Brain microvascular endothelial cell (primary cell): Measurements from ENCODE around the gene PDCD1.

ENCODE experiments used
- DNase-seq: peaks from one replicate; pipeline ENCODE4 v3.0.0-alpha.2; 2020
- H3K27ac ChIP-seq: fragments of 250-450 bp; sonication (Bioruptor Pico); 2 replicates; pipeline ENCODE4 v1.5.1; 2020; ENCODE audit warnings: mild to moderate bottlenecking, moderate library complexity
- H3K27me3 ChIP-seq: fragments of 250-450 bp; sonication (Bioruptor Pico); replicated peaks from 2 replicates; pipeline ENCODE4 v1.5.1; 2020; ENCODE audit warnings: mild to moderate bottlenecking
- H3K36me3 ChIP-seq: fragments of 250-450 bp; sonication (Bioruptor Pico); replicated peaks from 2 replicates; pipeline ENCODE4 v1.5.1; 2020; ENCODE audit warnings: mild to moderate bottlenecking
- H3K4me3 ChIP-seq: 2 replicates; pipeline ENCODE4 v1.5.1; 2011; ENCODE audit warnings: low read depth, mild to moderate bottlenecking, control low read depth, low read length, moderate library complexity
- CTCF ChIP-seq: IDR thresholded peaks from 2 replicates; pipeline ENCODE4 v1.5.1; 2011; ENCODE audit warnings: low read depth, mild to moderate bottlenecking, moderate library complexity, low read length, control low read depth, inconsistent platforms; ENCODE audit errors: missing control alignments
- in situ Hi-C: cut with HindIII; loops from 2 replicates; pipeline ENCODE4 v1.10.0; 2017; ENCODE audit warnings: low sequenced_read_pairs, low pct_ligation_motif_present

The PDCD1 gene

DNA sequence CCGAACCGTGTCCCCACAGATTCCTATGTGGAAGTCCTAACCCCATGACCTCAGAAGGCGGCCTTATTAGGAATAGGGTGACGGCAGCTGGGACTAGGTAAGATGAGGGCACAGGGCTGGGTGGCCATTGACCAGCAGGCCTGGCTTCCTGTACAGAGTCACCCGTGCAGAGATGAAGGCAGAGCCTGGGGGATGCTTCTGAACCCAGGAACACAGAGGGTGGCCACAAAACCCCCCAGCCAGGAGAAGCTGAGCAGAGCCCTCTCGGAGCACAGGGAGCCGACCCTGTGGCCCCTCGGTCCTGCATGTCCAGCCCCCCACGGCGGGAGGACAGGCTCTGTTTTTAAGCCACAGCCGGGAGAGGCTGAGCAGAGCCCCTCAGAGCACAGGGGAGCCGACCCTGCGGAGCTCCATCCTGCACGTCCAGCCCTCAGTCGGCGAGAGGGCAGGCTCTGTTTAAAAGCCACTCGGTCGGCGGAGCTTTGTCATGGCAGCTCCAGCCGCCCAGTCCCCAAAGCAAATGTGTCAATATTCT is 2.7 kb downstream of the PDCD1 start:
- in situ Hi-C loops = no loop called here
- Histone ChIP-seq H3K4me3 (no peak overlapping the region), H3K27ac (no peak overlapping the region), H3K36me3 (no peaks in the 10 kb centered on the region), H3K27me3 (no peaks in the 10 kb centered on the region)
- DNase-seq = no peak
- no peak for TF ChIP-seq CTCF

DNA sequence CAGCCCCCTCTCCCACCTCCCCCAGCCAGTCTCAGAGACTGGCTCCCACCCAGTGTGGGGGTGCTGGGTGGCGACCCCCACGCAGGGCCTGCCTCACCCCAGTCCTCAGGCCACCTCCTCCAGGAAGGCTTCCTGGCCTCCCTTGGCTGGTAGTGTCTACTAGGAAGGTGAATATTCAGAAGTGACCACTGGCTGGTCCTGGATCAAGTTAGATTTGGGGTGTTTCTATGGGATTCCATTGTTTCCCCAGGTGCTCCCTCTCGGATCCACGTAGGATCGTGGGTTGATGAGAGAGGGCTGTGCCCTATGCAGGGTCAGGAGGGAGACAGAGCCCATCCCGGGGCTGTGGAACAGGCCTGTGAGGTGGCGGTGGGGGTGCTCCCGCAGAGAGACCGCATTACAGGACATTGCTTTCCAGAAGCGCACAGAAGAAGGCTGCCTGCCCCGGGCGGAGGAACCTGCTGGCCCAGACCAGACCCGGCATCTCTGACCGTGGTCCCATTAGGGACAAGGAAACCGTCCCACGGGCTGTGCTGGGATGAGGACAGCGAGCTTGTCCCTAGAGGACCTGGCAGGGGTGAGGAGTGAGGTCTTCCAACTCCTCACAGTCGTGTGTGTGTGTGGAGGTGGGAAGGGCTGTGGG is 3.3 kb downstream of the PDCD1 start:
- DNase-seq = no peak
- no peak overlapping the region for H3K27ac ChIP-seq
- no peaks in the 10 kb centered on the region for H3K36me3 ChIP-seq
- no peak for TF ChIP-seq CTCF
- no peaks in the 10 kb centered on the region for H3K27me3 ChIP-seq
- in situ Hi-C loops = no loop called here
- no peak overlapping the region for H3K4me3 ChIP-seq

- H3K27me3 ChIP-seq = no peaks in the 10 kb centered on the region
- H3K4me3 ChIP-seq = no peak overlapping the region
- in situ Hi-C loops = no loop called here
- H3K36me3 ChIP-seq = no peaks in the 10 kb centered on the region
- DNase-seq = no peak
- H3K27ac ChIP-seq = no peak overlapping the region
- no peak for TF ChIP-seq CTCF
These were observed 4.1 kb downstream of the PDCD1 start for GRCh38 chr2:241854342-241855244.

GRCh38 chr2:241853651-241854341 is 4.9 kb downstream of the PDCD1 start:
- Histone ChIP-seq H3K36me3 (no peaks in the 10 kb centered on the region), H3K4me3 (no peak overlapping the region), H3K27me3 (no peaks in the 10 kb centered on the region), H3K27ac (no peak overlapping the region)
- in situ Hi-C loops = no loop called here
- DNase-seq = peak; percentile 43
- TF ChIP-seq CTCF = no peak

DNA sequence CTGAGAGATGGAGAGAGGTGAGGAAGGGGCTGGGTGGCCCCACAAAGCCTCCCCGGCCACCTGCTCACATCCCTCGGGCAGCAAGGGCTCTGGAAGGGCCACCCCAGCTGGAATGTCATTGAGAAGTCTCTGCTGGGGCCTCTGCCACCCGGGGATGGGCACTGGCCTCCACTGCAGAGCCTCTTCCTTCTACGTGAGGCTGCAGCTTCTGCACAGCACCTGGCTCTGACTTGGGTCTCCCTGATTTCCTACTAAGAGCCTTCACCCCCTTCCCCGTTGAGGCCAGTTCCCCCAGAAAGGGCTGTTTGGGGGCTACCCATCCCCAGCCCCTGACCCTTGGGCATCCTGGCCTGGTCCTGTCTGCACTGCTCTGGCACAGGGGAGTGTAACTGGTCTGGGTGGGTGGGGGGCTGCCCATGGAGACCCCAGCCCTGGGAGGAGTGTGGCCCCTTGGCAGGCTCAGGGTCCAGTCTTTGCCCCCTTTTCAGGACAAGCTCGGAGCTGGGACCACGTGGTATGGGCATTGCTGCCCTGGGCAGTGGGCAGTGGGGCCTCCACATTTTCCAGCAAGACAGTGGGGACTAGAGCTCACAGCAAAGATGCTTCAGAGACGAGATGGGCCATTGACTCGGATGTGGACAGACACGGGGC is 5.6 kb downstream of the PDCD1 start:
- H3K36me3 ChIP-seq = no peaks in the 10 kb centered on the region
- H3K4me3 ChIP-seq = no peak overlapping the region
- no peak for TF ChIP-seq CTCF
- in situ Hi-C loops = no loop called here
- H3K27ac ChIP-seq = no peak overlapping the region
- H3K27me3 ChIP-seq = no peaks in the 10 kb centered on the region
- DNase-seq = no peak
